ENCODE results near the gene PLEKHG7.
A peak's percentile ranks its signal among the peaks of the same experiment; 100 is the strongest.
"Not testable (repeated sequence)": the region's sequence is repeated elsewhere in the genome, so short reads cannot be mapped to it uniquely, and the experiment has no call there.

Gene PLEKHG7

DNA sequence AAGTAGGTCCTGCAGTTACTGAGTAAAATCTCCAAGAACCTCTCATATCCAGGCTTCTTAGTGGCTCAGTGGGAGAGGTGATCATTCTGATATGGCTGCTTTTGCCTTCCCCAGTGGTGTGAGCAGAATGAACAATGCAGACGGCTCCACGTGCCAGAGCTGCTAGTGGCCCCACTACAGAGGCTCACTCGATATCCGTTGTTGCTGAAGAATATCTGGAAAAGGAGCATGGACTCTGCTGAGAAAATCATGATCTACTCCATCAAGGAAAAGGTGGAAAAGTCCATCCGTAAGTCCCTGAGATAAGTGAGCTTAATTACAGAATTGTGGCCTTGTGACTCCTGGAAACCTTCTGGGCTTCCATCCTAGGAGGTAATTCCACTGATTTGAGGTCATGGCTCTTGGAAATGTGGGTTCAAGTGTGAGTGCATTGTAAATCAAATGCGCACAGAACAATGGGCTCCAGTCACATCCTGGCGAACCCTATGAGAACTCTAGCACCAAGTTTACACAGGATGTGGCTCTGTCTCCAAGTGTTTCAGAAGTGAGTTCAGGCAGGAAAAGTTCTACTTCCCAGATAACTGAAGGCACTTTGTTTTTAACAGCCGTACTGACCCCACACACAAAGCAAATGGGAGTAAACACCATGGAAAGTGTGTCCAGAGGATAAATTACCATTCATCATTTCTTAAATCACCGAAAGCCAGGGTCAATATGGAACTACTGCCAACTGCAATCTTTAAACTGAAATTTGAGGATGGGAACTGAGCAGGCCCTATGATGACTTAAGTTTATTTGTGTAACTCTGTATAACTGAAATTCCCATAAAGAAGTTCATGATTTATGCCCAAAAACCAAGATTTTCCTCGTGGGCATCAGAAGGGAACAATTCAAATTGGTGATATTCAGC, 51.4 kb downstream of the PLEKHG7 start:
- no peak for DNase-seq

GRCh38 chr12:92756898-92757596, 54.3 kb downstream of the PLEKHG7 start:
- DNase-seq, result no peak

- DNase-seq, result no peak
These were observed 54.9 kb downstream of the PLEKHG7 start for GRCh38 chr12:92757597-92758121.

GRCh38 chr12:92759634-92760268, 57.0 kb downstream of the PLEKHG7 start:
- DNase-seq, result no peak

DNA sequence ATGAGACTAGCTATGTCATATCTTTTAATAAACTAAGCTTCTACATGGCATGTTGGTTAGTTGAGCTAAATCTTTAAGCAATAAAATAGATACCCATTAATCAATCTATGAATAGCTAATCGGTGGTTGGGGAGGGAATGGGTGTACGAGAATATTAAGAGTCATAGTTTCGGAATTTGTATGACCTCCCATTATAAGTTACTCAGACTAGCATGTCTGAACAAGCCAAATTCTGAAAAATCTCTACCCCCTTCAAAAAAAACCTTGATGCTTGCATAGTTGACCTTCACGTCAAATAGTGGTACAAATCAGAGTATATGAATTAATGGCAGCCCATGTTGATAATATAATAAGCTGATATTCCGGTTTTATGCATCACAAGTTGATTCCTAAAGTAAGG, 60.0 kb downstream of the PLEKHG7 start:
- no peak for DNase-seq

GRCh38 chr12:92764831-92765230, 62.0 kb downstream of the PLEKHG7 start:
- no peak for DNase-seq

DNA sequence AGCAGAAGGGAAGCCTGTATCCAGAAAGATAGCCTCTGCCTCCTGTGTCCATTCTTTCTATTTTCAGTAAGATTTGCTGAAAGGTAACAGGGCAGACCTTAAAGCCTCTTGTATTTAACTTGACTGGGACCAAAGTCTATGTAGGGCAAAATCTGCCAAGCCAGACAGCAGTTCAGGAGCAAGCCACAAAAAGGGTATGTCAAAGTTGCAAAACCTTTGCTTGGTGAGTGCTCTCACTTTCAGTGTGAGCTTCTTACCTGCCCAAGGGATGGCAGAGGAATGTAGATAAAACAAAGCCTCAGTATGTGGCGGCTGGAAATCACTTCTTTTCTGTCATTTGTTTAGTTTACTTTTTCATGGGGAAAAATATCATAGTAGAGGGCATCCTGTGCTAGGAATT, 63.1 kb downstream of the PLEKHG7 start:
- no peak for DNase-seq

DNA sequence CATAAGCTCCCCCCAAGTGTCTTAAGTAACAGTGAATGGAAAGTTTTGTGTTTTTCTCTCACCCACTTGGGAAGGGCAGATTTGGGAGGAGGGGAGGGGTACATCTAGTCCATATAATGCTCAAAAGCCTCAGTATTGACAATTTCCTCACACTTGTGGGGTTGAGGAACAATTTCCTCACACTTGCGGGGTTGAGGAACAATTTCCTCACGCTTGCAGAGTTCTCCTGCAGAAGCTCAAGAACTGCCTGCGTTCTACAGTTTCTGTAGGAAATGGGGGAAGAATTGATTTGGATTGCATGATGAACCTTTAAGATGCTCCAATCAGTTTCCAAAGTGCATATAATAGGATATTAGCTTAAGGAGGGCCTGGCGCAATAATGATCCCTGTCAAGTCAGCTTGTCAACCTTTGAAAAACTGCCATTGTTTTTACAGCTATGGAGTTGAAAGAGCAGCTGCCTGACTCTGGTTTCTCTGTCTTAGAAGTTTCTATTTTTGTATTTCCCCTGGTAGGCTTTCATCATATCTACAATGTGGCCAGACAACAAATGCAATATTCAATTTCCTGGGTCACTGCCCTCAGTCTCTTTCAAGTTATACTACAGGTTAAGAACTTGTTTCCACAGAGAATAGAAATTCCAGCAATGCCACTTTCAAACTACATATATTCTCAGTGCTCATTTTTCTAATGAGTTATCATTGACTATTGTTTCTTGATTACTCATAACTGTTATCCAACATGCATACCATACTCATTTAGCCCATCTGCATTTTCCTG, 66.5 kb downstream of the PLEKHG7 start:
- DNase-seq, result no peak

DNA sequence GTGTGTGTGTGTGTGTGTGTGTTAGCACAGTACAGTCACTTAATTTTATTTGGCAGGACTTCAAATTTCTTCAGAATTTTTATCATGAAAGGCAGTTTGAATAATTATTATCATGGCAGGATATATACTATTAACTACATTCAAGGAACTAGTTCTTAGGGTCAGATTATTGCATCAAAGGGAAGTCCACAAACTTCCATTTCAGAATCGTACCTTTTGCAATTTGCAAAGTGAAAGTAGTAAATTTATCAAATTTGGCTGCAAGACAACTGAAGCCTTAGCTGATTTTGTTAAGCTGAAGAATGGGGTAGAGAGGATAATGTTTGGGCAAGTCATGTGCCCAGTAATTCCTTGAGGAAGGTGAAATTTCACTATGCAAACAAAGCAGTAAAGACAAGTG, 68.2 kb downstream of the PLEKHG7 start:
- DNase-seq, result no peak

- no peak for DNase-seq
These were observed 72.6 kb downstream of the PLEKHG7 start for GRCh38 chr12:92775416-92775815.

DNA sequence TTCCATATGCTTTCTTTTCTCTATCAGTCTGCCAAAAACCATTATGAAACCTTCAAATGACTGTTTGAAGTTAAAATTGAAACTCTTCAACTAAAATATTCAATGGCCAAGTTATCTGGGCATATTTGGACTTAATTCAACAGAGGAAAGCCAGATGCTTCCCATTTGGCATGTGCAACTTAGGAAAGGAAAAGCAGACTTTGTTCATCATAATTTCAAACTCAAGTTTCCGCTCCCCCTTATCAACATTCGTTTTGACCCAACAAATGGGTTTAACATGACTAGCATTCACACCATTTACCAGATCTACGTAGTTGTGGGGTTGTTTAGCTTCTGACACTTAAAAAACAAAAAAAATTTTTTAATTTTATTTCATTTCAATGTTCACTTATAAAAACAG, 75.7 kb downstream of the PLEKHG7 start:
- DNase-seq, result no peak

- DNase-seq, result no peak
These were observed 77.1 kb downstream of the PLEKHG7 start for GRCh38 chr12:92779902-92780301.

DNA sequence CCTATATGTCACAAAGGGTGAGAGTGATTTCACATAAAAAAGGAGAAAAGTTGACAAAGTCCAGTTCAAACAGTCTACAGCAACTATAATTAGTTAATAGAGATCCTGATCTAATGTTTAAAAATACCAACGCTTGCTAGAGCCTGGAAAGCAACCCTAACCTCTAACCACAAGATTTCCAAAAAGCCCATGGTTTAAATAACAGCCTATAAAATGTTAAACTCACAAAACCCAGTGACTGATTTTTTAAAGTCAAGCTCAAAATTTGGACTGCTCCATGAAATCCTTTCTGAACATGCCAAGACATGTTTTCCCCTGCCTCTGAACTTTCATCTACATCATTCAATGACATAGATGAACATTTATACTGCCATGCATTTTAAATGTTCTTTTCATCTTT, 81.6 kb downstream of the PLEKHG7 start:
- no peak for DNase-seq

DNA sequence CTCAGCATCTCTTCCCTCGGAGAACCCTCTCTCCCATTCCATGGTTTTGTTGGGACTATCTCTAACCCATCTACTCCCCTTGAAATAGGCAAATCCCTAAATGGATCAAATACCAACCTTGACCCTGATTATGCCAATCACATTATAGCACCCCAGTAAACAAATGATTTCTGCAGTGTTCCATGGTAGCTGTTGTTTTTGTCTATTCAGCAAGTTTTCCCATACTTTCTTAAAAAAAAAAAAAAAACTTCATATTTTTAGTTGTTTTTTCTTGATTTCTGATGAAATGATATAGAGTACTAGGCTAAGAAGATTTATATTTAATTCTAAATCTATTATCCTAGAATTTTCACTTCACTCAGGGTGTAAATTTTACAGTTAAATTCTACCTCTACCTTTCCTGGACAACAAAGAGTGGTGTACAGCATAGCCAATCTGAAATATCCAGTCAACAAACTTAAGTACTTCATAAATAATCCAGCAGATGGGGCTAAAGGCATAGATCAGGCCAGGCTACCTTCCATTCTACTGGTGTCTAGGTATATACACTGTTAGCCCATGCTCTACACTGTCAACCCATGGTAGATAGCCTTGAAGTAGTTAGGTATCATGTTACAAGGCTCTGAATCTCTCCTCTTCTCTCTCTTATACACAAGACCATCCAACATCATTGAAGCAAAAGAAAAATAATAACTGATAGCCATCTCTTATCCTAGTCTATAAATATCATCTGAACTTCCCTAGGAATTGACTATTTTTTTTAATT, 82.2 kb downstream of the PLEKHG7 start:
- peak; percentile 66 for DNase-seq

DNA sequence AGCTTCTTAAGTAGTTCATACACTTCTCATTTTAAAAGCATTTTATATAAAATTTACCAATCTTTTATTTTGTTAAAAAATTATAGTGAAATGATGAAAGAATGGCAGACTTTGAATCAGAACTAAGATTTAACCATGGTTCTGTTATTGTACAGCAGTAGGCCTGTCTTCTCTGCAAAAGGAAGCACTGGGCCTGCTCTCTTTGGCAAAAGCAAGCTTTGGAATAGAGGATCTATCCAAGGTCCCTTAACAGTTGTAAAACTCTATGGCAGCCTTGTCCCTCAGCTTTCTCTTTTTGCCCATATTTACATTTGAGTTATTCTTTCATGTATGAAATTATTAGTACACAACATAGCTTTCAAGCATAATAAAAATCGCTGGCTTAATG, 82.8 kb downstream of the PLEKHG7 start:
- DNase-seq, result no peak

DNA sequence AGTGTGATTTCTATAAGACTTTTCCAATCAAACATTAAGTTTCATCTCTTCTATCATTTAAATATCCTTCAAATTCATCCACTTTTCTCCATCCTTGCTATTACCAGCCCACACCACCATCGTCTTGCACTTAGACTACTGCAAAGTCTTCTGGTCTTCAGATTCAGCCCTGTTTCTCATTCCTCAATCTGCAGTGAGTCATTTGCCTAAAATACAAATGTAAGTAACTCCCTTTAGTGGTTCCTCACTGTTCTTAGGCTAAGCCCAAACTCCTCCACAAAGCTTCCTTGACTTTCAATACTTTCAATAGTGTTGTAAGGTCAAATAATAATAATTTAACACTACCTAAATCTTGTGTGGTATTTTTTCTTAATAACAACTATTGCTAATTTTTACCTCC, 83.3 kb downstream of the PLEKHG7 start:
- no peak for DNase-seq

- not testable (repeated sequence) for DNase-seq
These were observed 91.6 kb downstream of the PLEKHG7 start for GRCh38 chr12:92794356-92794755.

DNA sequence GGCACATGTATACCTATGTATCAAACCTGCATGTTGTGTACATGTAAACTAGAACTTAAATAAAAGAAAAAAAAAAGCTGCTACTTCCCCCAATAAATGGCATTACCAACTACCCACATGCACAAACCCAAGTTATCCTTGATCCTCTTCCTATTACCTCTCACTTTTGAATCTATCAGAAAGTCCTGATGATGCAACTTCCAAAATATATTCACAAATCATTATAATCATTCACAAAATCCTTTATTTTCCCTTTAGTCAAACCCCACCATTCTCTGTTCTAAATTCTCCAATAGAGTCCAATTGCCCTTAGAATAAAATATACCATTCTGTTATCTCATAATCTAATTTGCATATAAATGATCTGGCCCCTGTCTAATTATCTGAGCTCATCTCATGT, 92.0 kb downstream of the PLEKHG7 start:
- no peak for DNase-seq

DNA sequence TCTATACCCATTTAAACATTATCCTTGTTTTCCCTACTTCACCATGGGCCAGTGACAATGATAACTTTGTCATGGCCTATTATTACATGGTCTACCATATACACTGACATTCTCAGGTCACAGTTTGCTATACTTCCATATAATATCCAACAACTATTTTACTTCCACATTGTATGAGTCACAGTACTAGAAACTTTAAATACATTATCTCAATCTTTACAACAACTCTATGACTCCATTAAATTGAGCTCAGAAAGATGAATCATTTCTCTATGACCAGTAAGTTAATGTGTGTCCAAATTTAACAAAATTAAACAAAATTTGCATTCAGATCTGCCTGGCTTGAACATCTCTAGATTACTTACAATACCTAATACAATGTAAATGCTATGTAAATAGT, 93.9 kb downstream of the PLEKHG7 start:
- no peak for DNase-seq

GRCh38 chr12:92802906-92803305, 100.1 kb downstream of the PLEKHG7 start:
- no peak for DNase-seq

GRCh38 chr12:92803903-92804302, 101.1 kb downstream of the PLEKHG7 start:
- DNase-seq, result no peak

GRCh38 chr12:92810370-92810769, 107.6 kb downstream of the PLEKHG7 start:
- no peak for DNase-seq
